ENCODE results near the gene IPMK.
"Not testable (repeated sequence)": the region's sequence is repeated elsewhere in the genome, so short reads cannot be mapped to it uniquely, and the experiment has no call there.

The IPMK gene

GRCh38 chr10:58262766-58263165, 4.9 kb downstream of the IPMK start:
- H3K4me3 ChIP-seq = no peak overlapping the region
- in situ Hi-C loops (cut with MboI; ENCODE audit: low sequenced_read_pairs) = no loop called here
- no peaks in the 10 kb centered on the region for H3K36me3 ChIP-seq (replicated peaks)
- H3K27me3 ChIP-seq (ENCODE audit: low read depth) = no peaks in the 10 kb centered on the region
- DNase-seq (ENCODE audit: low spot score in 2 of 2) = no peak
- H3K4me1 ChIP-seq = peaks cover 16% of the 10 kb centered on the region
- no peaks in the 10 kb centered on the region for H3K9me3 ChIP-seq

GRCh38 chr10:58260334-58260733, 7.4 kb downstream of the IPMK start:
- Histone ChIP-seq H3K27me3 (ENCODE audit: low read depth) (no peaks in the 10 kb centered on the region), H3K4me1 (peaks cover 9% of the 10 kb centered on the region), H3K9me3 (no peaks in the 10 kb centered on the region), H3K4me3 (no peak overlapping the region), H3K36me3 (replicated peaks) (no peaks in the 10 kb centered on the region)
- DNase-seq (ENCODE audit: low spot score in 2 of 2) = no peak
- in situ Hi-C loops (cut with MboI; ENCODE audit: low sequenced_read_pairs) = no loop called here

- no peak overlapping the region for H3K4me3 ChIP-seq
- H3K36me3 ChIP-seq (replicated peaks) = no peaks in the 10 kb centered on the region
- no peaks in the 10 kb centered on the region for H3K27me3 ChIP-seq (ENCODE audit: low read depth)
- H3K9me3 ChIP-seq = no peaks in the 10 kb centered on the region
- in situ Hi-C loops (cut with MboI; ENCODE audit: low sequenced_read_pairs) = no loop called here
- DNase-seq (ENCODE audit: low spot score in 2 of 2) = no peak
- H3K4me1 ChIP-seq = no peaks in the 10 kb centered on the region
Observed at GRCh38 chr10:58258977-58259692, 8.6 kb downstream of the IPMK start.

GRCh38 chr10:58256013-58256780, 11.5 kb downstream of the IPMK start:
- H3K36me3 ChIP-seq (replicated peaks); DNase-seq (ENCODE audit: low spot score in 2 of 2); H3K27me3 ChIP-seq (ENCODE audit: low read depth); H3K4me3 ChIP-seq; H3K9me3 ChIP-seq; in situ Hi-C loops (cut with MboI; ENCODE audit: low sequenced_read_pairs); H3K4me1 ChIP-seq: not testable (repeated sequence)

GRCh38 chr10:58254644-58255043, 13.1 kb downstream of the IPMK start:
- no peaks in the 10 kb centered on the region for H3K36me3 ChIP-seq (replicated peaks)
- H3K4me1 ChIP-seq = no peaks in the 10 kb centered on the region
- no peak for DNase-seq (ENCODE audit: low spot score in 2 of 2)
- no peaks in the 10 kb centered on the region for H3K27me3 ChIP-seq (ENCODE audit: low read depth)
- in situ Hi-C loops (cut with MboI; ENCODE audit: low sequenced_read_pairs) = no loop called here
- H3K9me3 ChIP-seq = no peaks in the 10 kb centered on the region
- no peak overlapping the region for H3K4me3 ChIP-seq

- no peaks in the 10 kb centered on the region for H3K9me3 ChIP-seq
- H3K36me3 ChIP-seq (replicated peaks) = no peaks in the 10 kb centered on the region
- in situ Hi-C loops (cut with MboI; ENCODE audit: low sequenced_read_pairs) = no loop called here
- no peak overlapping the region for H3K4me3 ChIP-seq
- no peaks in the 10 kb centered on the region for H3K27me3 ChIP-seq (ENCODE audit: low read depth)
- no peak for DNase-seq (ENCODE audit: low spot score in 2 of 2)
- no peaks in the 10 kb centered on the region for H3K4me1 ChIP-seq
Observed at GRCh38 chr10:58253184-58253583, 14.5 kb downstream of the IPMK start.

GRCh38 chr10:58244666-58245065, 23.0 kb downstream of the IPMK start:
- H3K36me3 ChIP-seq (replicated peaks); H3K9me3 ChIP-seq; H3K27me3 ChIP-seq (ENCODE audit: low read depth); in situ Hi-C loops (cut with MboI; ENCODE audit: low sequenced_read_pairs); DNase-seq (ENCODE audit: low spot score in 2 of 2); H3K4me3 ChIP-seq; H3K4me1 ChIP-seq: not testable (repeated sequence)

GRCh38 chr10:58244242-58244641, 23.5 kb downstream of the IPMK start:
- DNase-seq (ENCODE audit: low spot score in 2 of 2); H3K4me3 ChIP-seq; H3K27me3 ChIP-seq (ENCODE audit: low read depth); H3K9me3 ChIP-seq; in situ Hi-C loops (cut with MboI; ENCODE audit: low sequenced_read_pairs); H3K4me1 ChIP-seq; H3K36me3 ChIP-seq (replicated peaks): not testable (repeated sequence)

GRCh38 chr10:58243801-58244200, 23.9 kb downstream of the IPMK start:
- in situ Hi-C loops (cut with MboI; ENCODE audit: low sequenced_read_pairs) = not testable (repeated sequence)

GRCh38 chr10:58243269-58243668, 24.4 kb downstream of the IPMK start:
- DNase-seq (ENCODE audit: low spot score in 2 of 2) = no peak
- in situ Hi-C loops (cut with MboI; ENCODE audit: low sequenced_read_pairs) = no loop called here
- no peaks in the 10 kb centered on the region for H3K27me3 ChIP-seq (ENCODE audit: low read depth)
- H3K4me3 ChIP-seq = no peak overlapping the region
- H3K9me3 ChIP-seq = no peaks in the 10 kb centered on the region; the same call in none of the 2 replicates
- no peaks in the 10 kb centered on the region for H3K36me3 ChIP-seq (replicated peaks)
- H3K4me1 ChIP-seq = no peaks in the 10 kb centered on the region

More at GRCh38 chr10:58243801-58244200, 23.9 kb downstream of the IPMK start:
- H3K27me3 ChIP-seq (ENCODE audit: low read depth); H3K9me3 ChIP-seq; H3K4me1 ChIP-seq; DNase-seq (ENCODE audit: low spot score in 2 of 2); H3K36me3 ChIP-seq (replicated peaks); H3K4me3 ChIP-seq: not testable (repeated sequence)

- Histone ChIP-seq H3K27me3 (ENCODE audit: low read depth) (no peaks in the 10 kb centered on the region), H3K4me1 (no peaks in the 10 kb centered on the region), H3K9me3 (no peaks in the 10 kb centered on the region; the same call in 1 of the 2 replicates), H3K36me3 (replicated peaks) (0 out of 2 replicates have a peak, but pooled peaks cover under 1% of the 10 kb centered on the region), H3K4me3 (no peak overlapping the region)
- DNase-seq (ENCODE audit: low spot score in 2 of 2) = no peak
- in situ Hi-C loops (cut with MboI; ENCODE audit: low sequenced_read_pairs) = no loop called here
Observed at GRCh38 chr10:58241346-58241745, 26.3 kb downstream of the IPMK start.

GRCh38 chr10:58240531-58240930, 27.2 kb downstream of the IPMK start:
- no peak for DNase-seq (ENCODE audit: low spot score in 2 of 2)
- H3K4me3 ChIP-seq = no peak overlapping the region
- H3K36me3 ChIP-seq (replicated peaks) = 0 out of 2 replicates have a peak, but pooled peaks cover 2% of the 10 kb centered on the region
- H3K9me3 ChIP-seq = no peaks in the 10 kb centered on the region; the same call in 1 of the 2 replicates
- in situ Hi-C loops (cut with MboI; ENCODE audit: low sequenced_read_pairs) = no loop called here
- H3K4me1 ChIP-seq = no peaks in the 10 kb centered on the region
- no peaks in the 10 kb centered on the region for H3K27me3 ChIP-seq (ENCODE audit: low read depth)

GRCh38 chr10:58239561-58240169, 28.0 kb downstream of the IPMK start:
- Histone ChIP-seq H3K4me1 (no peaks in the 10 kb centered on the region), H3K36me3 (replicated peaks) (peaks cover 7% of the 10 kb centered on the region), H3K4me3 (no peak overlapping the region), H3K27me3 (ENCODE audit: low read depth) (no peaks in the 10 kb centered on the region), H3K9me3 (no peaks in the 10 kb centered on the region)
- no peak for DNase-seq (ENCODE audit: low spot score in 2 of 2)
- in situ Hi-C loops (cut with MboI; ENCODE audit: low sequenced_read_pairs) = no loop called here

Data from HAP-1 (cell line).